Measurements from ENCODE around the gene SNX3. TPM values are rescaled to one million over a fixed set of nuclear protein-coding genes. Genes with fewer than 3 reads are reported as not detected.
"Not testable (repeated sequence)": the region's sequence is repeated elsewhere in the genome, so short reads cannot be mapped to it uniquely, and the experiment has no call there.

SNX3 gene
- total RNA-seq (2021), result 71.8 and 102 TPM in 2 replicates
- percentile 71 among the genes with signal in this experiment for Bru-seq, nascent RNA
- BruChase-seq, experiment 1, labeled RNA remaining after a 2-hour chase, result percentile 65 among the genes with signal in this experiment
- percentile 72 among the genes with signal in this experiment for BruChase-seq, experiment 2, labeled RNA remaining after a 6-hour chase
- long read RNA-seq, transcript SNX3-201 (4 exons, 1,755 nt), result major isoform, 255 of 278 reads
- long read RNA-seq, transcript SNX3-202 (4 exons, 890 nt), result minor isoform, 13 of 278 reads
- long read RNA-seq, partial matches to known transcripts, result 5 of 278 reads
- long read RNA-seq, other reads (novel, unspliced or antisense), result 5 of 278 reads

- TF ChIP-seq EZH2 (IDR thresholded peaks at IDR 0.05; ENCODE audit: low read depth), result no peak
- no peak for TF ChIP-seq CTCF (conservative IDR thresholded peaks at IDR 0.05)
- Histone ChIP-seq H3K4me3 (peak within 1 kb of the TSS; percentile 70), H3K27ac (peak within 1 kb of the TSS; percentile 89), H2AFZ (peak within 1 kb of the TSS; percentile 89), H3K4me1 (replicated peaks; ENCODE audit: insufficient read depth) (peaks cover 18% of the 10 kb centered on the region), H3K27me3 (ENCODE audit: insufficient read depth, low read depth) (no peaks in the 10 kb centered on the region), H3F3A (ENCODE audit: insufficient read depth, low read depth) (peaks cover 19% of the 10 kb centered on the region), H3K9me3 (ENCODE audit: insufficient read depth, low read depth) (no peaks in the 10 kb centered on the region), H3K36me3 (ENCODE audit: low read depth) (no peaks in the 10 kb centered on the region), H3K4me2 (peak within 1 kb of the TSS; percentile 80), H4K20me1 (ENCODE audit: insufficient read depth) (0 out of 2 replicates have a peak, but pooled peaks cover 8% of the 10 kb centered on the region), H3K9me2 (ENCODE audit: insufficient read depth) (no peaks in the 10 kb centered on the region), H3K79me2 (ENCODE audit: low read depth) (peaks cover 45% of the 10 kb centered on the region)
- no TSS peak for BruUV-seq (replicated peaks)
- ChIA-PET CTCF (no interaction called here), POLR2A (ENCODE audit: unreplicated experiment) (interaction anchor here (0.5 to 0.7 kb wide), 10 partner anchors 13 to 1430 kb away, joined by 3 to 10 read pairs (median 4); partner anchors contain the start of genes AFG1L, AK9 and FIG4)
- intact Hi-C loops (cut with micrococcal nuclease; ENCODE audit: unreplicated experiment), result loop anchor here (1.0 to 5.0 kb wide), 4 partner anchors 33 to 834 kb away; partner anchors contain the start of genes CEP57L1 and SESN1
- DNase-seq, result peak; percentile 90 to 97
These were observed at the start of gene SNX3 for GRCh38 chr6:108260809-108261569. TSS of gene SNX3 (minus strand) at chr6:108261040. CDS start at chr6:108260921, 119 bp downstream.

GRCh38 chr6:108309844-108310243 is 49.0 kb upstream of the SNX3 start:
- POLR2A ChIA-PET (ENCODE audit: unreplicated experiment), result no interaction called here
- intact Hi-C loops (cut with micrococcal nuclease; ENCODE audit: unreplicated experiment), result no loop called here

GRCh38 chr6:108308641-108309040 is 47.8 kb upstream of the SNX3 start:
- H3K27ac ChIP-seq; CTCF ChIA-PET; H3K36me3 ChIP-seq (ENCODE audit: low read depth); H3K4me1 ChIP-seq (replicated peaks; ENCODE audit: insufficient read depth); DNase-seq; H3K9me3 ChIP-seq (ENCODE audit: insufficient read depth, low read depth); BruUV-seq (replicated peaks); H3K4me3 ChIP-seq; H2AFZ ChIP-seq; H3K79me2 ChIP-seq (ENCODE audit: low read depth); H3K4me2 ChIP-seq; intact Hi-C loops (cut with micrococcal nuclease; ENCODE audit: unreplicated experiment); H3K9me2 ChIP-seq (ENCODE audit: insufficient read depth); H4K20me1 ChIP-seq (ENCODE audit: insufficient read depth); H3F3A ChIP-seq (ENCODE audit: insufficient read depth, low read depth); H3K27me3 ChIP-seq (ENCODE audit: insufficient read depth, low read depth); POLR2A ChIA-PET (ENCODE audit: unreplicated experiment): not testable (repeated sequence)

More at GRCh38 chr6:108309844-108310243, 49.0 kb upstream of the SNX3 start:
- CTCF ChIA-PET, result no interaction called here
- Histone ChIP-seq H3K4me3 (no peak overlapping the region), H3K4me2 (no peak overlapping the region), H3K36me3 (ENCODE audit: low read depth) (no peaks in the 10 kb centered on the region), H2AFZ (no peak overlapping the region), H3K9me2 (ENCODE audit: insufficient read depth) (no peaks in the 10 kb centered on the region), H4K20me1 (ENCODE audit: insufficient read depth) (no peaks in the 10 kb centered on the region), H3F3A (ENCODE audit: insufficient read depth, low read depth) (no peaks in the 10 kb centered on the region), H3K27ac (no peak overlapping the region), H3K79me2 (ENCODE audit: low read depth) (no peaks in the 10 kb centered on the region), H3K27me3 (ENCODE audit: insufficient read depth, low read depth) (no peaks in the 10 kb centered on the region), H3K4me1 (replicated peaks; ENCODE audit: insufficient read depth) (no peaks in the 10 kb centered on the region), H3K9me3 (ENCODE audit: insufficient read depth, low read depth) (no peaks in the 10 kb centered on the region)
- TF ChIP-seq EZH2 (IDR thresholded peaks at IDR 0.05; ENCODE audit: low read depth) (no peak), CTCF (conservative IDR thresholded peaks at IDR 0.05) (no peak)
- DNase-seq, result no peak
- no TSS peak for BruUV-seq (replicated peaks)
